ENCODE data around the gene MXRA8. TPM values are rescaled to one million over a fixed set of nuclear protein-coding genes. Genes with fewer than 3 reads are reported as not detected.

The MXRA8 gene
- polyA plus RNA-seq, 3 donors, result 193 to 231 (median 215) TPM

GRCh38 chr1:1353389-1354151 lies 4.8 kb downstream of the MXRA8 start:
- no peak for DNase-seq

- no peak for DNase-seq
Measured at GRCh38 chr1:1352786-1353388, 5.5 kb downstream of the MXRA8 start.

- DNase-seq, result no peak
Measured at GRCh38 chr1:1351511-1352427, 6.6 kb downstream of the MXRA8 start.

- DNase-seq, result no peak
Measured at GRCh38 chr1:1349256-1350012, 8.9 kb downstream of the MXRA8 start, which contains the start of gene DVL1. Gene DVL1, minus strand, starts transcription at chr1:1349418. Its CDS starts 353 bp downstream, at chr1:1349065.

GRCh38 chr1:1348420-1349255 lies 9.7 kb downstream of the MXRA8 start:
- no peak for DNase-seq

GRCh38 chr1:1347663-1348419 lies 10.5 kb downstream of the MXRA8 start:
- DNase-seq, result no peak

GRCh38 chr1:1347026-1347595 lies 11.2 kb downstream of the MXRA8 start:
- DNase-seq, result no peak

- DNase-seq, result no peak
Measured at GRCh38 chr1:1346501-1346890, 11.9 kb downstream of the MXRA8 start.

GRCh38 chr1:1345860-1346500 lies 12.4 kb downstream of the MXRA8 start:
- no peak for DNase-seq

- DNase-seq, result no peak
Measured at GRCh38 chr1:1345384-1345783, 13.0 kb downstream of the MXRA8 start.

- no peak for DNase-seq
Measured at GRCh38 chr1:1344655-1345361, 13.5 kb downstream of the MXRA8 start.

- DNase-seq, result no peak
Measured at GRCh38 chr1:1343811-1344421, 14.4 kb downstream of the MXRA8 start.

- DNase-seq, result no peak
Measured at GRCh38 chr1:1342584-1343115, 15.7 kb downstream of the MXRA8 start.

- no peak for DNase-seq
Measured at GRCh38 chr1:1342061-1342562, 16.2 kb downstream of the MXRA8 start.

- no peak for DNase-seq
Measured at GRCh38 chr1:1341549-1342021, 16.8 kb downstream of the MXRA8 start.

- DNase-seq, result no peak
Measured at GRCh38 chr1:1340791-1341548, 17.4 kb downstream of the MXRA8 start.

- DNase-seq, result no peak
Measured at GRCh38 chr1:1340185-1340584, 18.2 kb downstream of the MXRA8 start.
